ENCODE results near the gene LATS1.
"Not testable (repeated sequence)": the region's sequence is repeated elsewhere in the genome, so short reads cannot be mapped to it uniquely, and the experiment has no call there.

LATS1 gene

GRCh38 chr6:149686230-149686629, 31.7 kb downstream of the LATS1 start:
- no peak overlapping the region for H2AFZ ChIP-seq (ENCODE audit: low read length)
- H3K4me1 ChIP-seq (ENCODE audit: insufficient read depth, low read length, severe bottlenecking): no peaks in the 10 kb centered on the region
- no peaks in the 10 kb centered on the region for H4K20me1 ChIP-seq (ENCODE audit: insufficient read depth, low read length)
- H3K4me3 ChIP-seq (ENCODE audit: low read depth, low read length, poor library complexity, severe bottlenecking): no peak overlapping the region
- no peak overlapping the region for H3K27ac ChIP-seq (ENCODE audit: low read depth, low read length, poor library complexity, severe bottlenecking)
- no peaks in the 10 kb centered on the region for H3K79me2 ChIP-seq (ENCODE audit: insufficient read depth, low read length)
- no peak for TF ChIP-seq EZH2 (IDR thresholded peaks at IDR 0.05; ENCODE audit: borderline replicate concordance, low read length)
- TF ChIP-seq, protein P1, sequence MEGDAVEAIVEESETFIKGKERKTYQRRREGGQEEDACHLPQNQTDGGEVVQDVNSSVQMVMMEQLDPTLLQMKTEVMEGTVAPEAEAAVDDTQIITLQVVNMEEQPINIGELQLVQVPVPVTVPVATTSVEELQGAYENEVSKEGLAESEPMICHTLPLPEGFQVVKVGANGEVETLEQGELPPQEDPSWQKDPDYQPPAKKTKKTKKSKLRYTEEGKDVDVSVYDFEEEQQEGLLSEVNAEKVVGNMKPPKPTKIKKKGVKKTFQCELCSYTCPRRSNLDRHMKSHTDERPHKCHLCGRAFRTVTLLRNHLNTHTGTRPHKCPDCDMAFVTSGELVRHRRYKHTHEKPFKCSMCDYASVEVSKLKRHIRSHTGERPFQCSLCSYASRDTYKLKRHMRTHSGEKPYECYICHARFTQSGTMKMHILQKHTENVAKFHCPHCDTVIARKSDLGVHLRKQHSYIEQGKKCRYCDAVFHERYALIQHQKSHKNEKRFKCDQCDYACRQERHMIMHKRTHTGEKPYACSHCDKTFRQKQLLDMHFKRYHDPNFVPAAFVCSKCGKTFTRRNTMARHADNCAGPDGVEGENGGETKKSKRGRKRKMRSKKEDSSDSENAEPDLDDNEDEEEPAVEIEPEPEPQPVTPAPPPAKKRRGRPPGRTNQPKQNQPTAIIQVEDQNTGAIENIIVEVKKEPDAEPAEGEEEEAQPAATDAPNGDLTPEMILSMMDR (IDR thresholded peaks at IDR 0.05; ENCODE audit: low read length): no peak
- no peaks in the 10 kb centered on the region for H3K9me2 ChIP-seq (ENCODE audit: low read depth, low read length)
- no peaks in the 10 kb centered on the region for H3F3A ChIP-seq (ENCODE audit: insufficient read depth, low read length)
- no peak overlapping the region for H3K9ac ChIP-seq (ENCODE audit: low read length)
- H3K36me3 ChIP-seq (ENCODE audit: insufficient read depth, low read length): peaks cover 38% of the 10 kb centered on the region
- no peaks in the 10 kb centered on the region for H3K9me3 ChIP-seq (ENCODE audit: low read length)
- H3K27me3 ChIP-seq (ENCODE audit: insufficient read depth, low read length): no peaks in the 10 kb centered on the region
- no peak overlapping the region for H3K4me2 ChIP-seq (ENCODE audit: low read length)

GRCh38 chr6:149683256-149683859, 34.5 kb downstream of the LATS1 start:
- H3K27ac ChIP-seq (ENCODE audit: low read depth, low read length, poor library complexity, severe bottlenecking): no peak overlapping the region
- TF ChIP-seq, protein P1 (IDR thresholded peaks at IDR 0.05; ENCODE audit: low read length): no peak
- no peak for TF ChIP-seq EZH2 (IDR thresholded peaks at IDR 0.05; ENCODE audit: borderline replicate concordance, low read length)
- H3K9me2 ChIP-seq (ENCODE audit: low read depth, low read length): no peaks in the 10 kb centered on the region; the same call in 1 of the 2 replicates
- H3K9ac ChIP-seq (ENCODE audit: low read length): no peak overlapping the region
- no peaks in the 10 kb centered on the region for H3K79me2 ChIP-seq (ENCODE audit: insufficient read depth, low read length)
- no peaks in the 10 kb centered on the region for H4K20me1 ChIP-seq (ENCODE audit: insufficient read depth, low read length)
- no peaks in the 10 kb centered on the region for H3K9me3 ChIP-seq (ENCODE audit: low read length)
- no peaks in the 10 kb centered on the region for H3K4me1 ChIP-seq (ENCODE audit: insufficient read depth, low read length, severe bottlenecking)
- H3K27me3 ChIP-seq (ENCODE audit: insufficient read depth, low read length): no peaks in the 10 kb centered on the region
- H3K4me2 ChIP-seq (ENCODE audit: low read length): no peak overlapping the region
- no peak overlapping the region for H2AFZ ChIP-seq (ENCODE audit: low read length)
- peaks cover 34% of the 10 kb centered on the region for H3K36me3 ChIP-seq (ENCODE audit: insufficient read depth, low read length)
- no peaks in the 10 kb centered on the region for H3F3A ChIP-seq (ENCODE audit: insufficient read depth, low read length)
- no peak overlapping the region for H3K4me3 ChIP-seq (ENCODE audit: low read depth, low read length, poor library complexity, severe bottlenecking)

GRCh38 chr6:149681845-149682244, 36.1 kb downstream of the LATS1 start:
- not testable (repeated sequence) for H3K9ac ChIP-seq (ENCODE audit: low read length); H3K9me3 ChIP-seq (ENCODE audit: low read length); H2AFZ ChIP-seq (ENCODE audit: low read length); H3K4me2 ChIP-seq (ENCODE audit: low read length); H3K27ac ChIP-seq (ENCODE audit: low read depth, low read length, poor library complexity, severe bottlenecking); H3K27me3 ChIP-seq (ENCODE audit: insufficient read depth, low read length); H4K20me1 ChIP-seq (ENCODE audit: insufficient read depth, low read length); H3K4me3 ChIP-seq (ENCODE audit: low read depth, low read length, poor library complexity, severe bottlenecking); H3F3A ChIP-seq (ENCODE audit: insufficient read depth, low read length); H3K9me2 ChIP-seq (ENCODE audit: low read depth, low read length); H3K79me2 ChIP-seq (ENCODE audit: insufficient read depth, low read length); H3K4me1 ChIP-seq (ENCODE audit: insufficient read depth, low read length, severe bottlenecking)
- peaks cover 40% of the 10 kb centered on the region for H3K36me3 ChIP-seq (ENCODE audit: insufficient read depth, low read length)

DNA sequence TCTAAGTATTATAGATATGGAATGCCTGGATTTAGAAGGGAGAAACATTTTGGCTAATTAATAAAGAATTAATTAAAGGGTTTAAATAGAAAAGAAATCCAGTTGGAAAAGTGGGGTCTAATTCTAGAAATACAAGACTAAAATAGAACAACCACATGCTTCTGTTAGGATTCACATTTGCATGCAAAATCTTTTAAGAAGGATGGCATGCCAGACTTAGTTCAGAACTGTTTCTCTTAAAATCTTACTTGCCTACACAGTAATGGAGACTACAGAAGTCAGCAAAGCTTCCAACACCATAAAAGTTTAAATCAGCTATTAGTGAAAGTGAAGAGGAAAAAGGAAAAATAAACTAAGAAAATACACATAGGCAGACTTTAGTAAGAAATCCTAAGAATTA, 36.7 kb downstream of the LATS1 start:
- Histone ChIP-seq H3K4me1 (ENCODE audit: insufficient read depth, low read length, severe bottlenecking) (no peaks in the 10 kb centered on the region), H3K4me3 (ENCODE audit: low read depth, low read length, poor library complexity, severe bottlenecking) (no peak overlapping the region), H3K9ac (ENCODE audit: low read length) (no peak overlapping the region), H3K9me2 (ENCODE audit: low read depth, low read length) (no peaks in the 10 kb centered on the region; the same call in 1 of the 2 replicates), H2AFZ (ENCODE audit: low read length) (no peak overlapping the region), H3K4me2 (ENCODE audit: low read length) (no peak overlapping the region), H3K9me3 (ENCODE audit: low read length) (no peaks in the 10 kb centered on the region), H4K20me1 (ENCODE audit: insufficient read depth, low read length) (no peaks in the 10 kb centered on the region), H3F3A (ENCODE audit: insufficient read depth, low read length) (no peaks in the 10 kb centered on the region), H3K27ac (ENCODE audit: low read depth, low read length, poor library complexity, severe bottlenecking) (no peak overlapping the region), H3K36me3 (ENCODE audit: insufficient read depth, low read length) (peaks cover 40% of the 10 kb centered on the region), H3K27me3 (ENCODE audit: insufficient read depth, low read length) (no peaks in the 10 kb centered on the region), H3K79me2 (ENCODE audit: insufficient read depth, low read length) (no peaks in the 10 kb centered on the region)
- TF ChIP-seq EZH2 (IDR thresholded peaks at IDR 0.05; ENCODE audit: borderline replicate concordance, low read length): no peak
- TF ChIP-seq, protein P1 (IDR thresholded peaks at IDR 0.05; ENCODE audit: low read length): no peak
